ENCODE measurements around the gene SEMA6A.
A peak's percentile ranks its signal among the peaks of the same experiment; 100 is the strongest.

SEMA6A gene

DNA sequence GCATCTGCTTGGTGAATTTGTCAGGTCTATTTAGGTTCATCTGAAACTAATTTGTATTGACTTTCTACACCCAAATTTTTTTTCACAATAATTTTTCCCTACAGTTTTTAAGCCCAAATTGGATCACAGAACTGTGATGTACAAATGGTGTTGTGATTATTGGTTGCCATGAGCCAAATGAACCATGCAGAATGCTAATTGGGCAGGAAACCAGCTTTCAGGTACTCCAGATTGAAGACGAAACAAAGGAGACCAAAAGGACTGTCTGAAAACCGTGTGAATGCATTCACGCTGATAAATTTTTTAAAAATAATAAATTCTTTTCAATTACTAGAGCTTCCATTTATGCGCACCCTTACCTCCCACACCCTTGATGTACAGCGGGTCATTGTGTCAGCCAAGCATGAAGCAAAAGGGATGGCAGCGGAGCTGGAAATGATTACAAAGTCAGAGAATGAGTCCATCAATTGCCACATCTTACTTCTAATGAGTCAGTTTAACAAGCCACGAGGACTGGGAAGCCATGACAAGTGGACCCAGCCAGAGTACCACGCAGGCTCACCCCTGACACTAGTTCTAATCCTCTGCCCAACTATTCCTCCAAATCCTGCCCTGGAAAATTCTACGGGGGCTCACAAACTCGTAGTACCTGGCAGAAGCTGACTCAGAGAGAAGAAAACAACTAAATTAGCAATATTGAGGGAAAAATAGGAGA is 66.5 kb downstream of the SEMA6A start:
- Mint-ChIP-seq H3K36me3 (ENCODE audit: low read depth) (peaks cover 20% of the 10 kb centered on the region), H3K9me3 (no peaks in the 10 kb centered on the region), H3K27ac (peak overlapping the region; percentile 58 to 78 (median 77)), H3K4me1 (peaks cover 86% of the 10 kb centered on the region), H3K4me3 (peak overlapping the region in 1 of 3 experiments; percentile 37), H3K27me3 (ENCODE audit: low read depth) (no peaks in the 10 kb centered on the region)
- TF ChIP-seq, protein P1, sequence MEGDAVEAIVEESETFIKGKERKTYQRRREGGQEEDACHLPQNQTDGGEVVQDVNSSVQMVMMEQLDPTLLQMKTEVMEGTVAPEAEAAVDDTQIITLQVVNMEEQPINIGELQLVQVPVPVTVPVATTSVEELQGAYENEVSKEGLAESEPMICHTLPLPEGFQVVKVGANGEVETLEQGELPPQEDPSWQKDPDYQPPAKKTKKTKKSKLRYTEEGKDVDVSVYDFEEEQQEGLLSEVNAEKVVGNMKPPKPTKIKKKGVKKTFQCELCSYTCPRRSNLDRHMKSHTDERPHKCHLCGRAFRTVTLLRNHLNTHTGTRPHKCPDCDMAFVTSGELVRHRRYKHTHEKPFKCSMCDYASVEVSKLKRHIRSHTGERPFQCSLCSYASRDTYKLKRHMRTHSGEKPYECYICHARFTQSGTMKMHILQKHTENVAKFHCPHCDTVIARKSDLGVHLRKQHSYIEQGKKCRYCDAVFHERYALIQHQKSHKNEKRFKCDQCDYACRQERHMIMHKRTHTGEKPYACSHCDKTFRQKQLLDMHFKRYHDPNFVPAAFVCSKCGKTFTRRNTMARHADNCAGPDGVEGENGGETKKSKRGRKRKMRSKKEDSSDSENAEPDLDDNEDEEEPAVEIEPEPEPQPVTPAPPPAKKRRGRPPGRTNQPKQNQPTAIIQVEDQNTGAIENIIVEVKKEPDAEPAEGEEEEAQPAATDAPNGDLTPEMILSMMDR (IDR thresholded peaks at IDR 0.05; ENCODE audit: unreplicated experiment in 3 of 3): no peak

- Mint-ChIP-seq H3K4me3 (peak overlapping the region in 2 of 3 experiments; percentile 33 to 66), H3K27me3 (ENCODE audit: low read depth) (no peaks in the 10 kb centered on the region), H3K27ac (peak overlapping the region; percentile 58 to 78 (median 77)), H3K9me3 (no peaks in the 10 kb centered on the region), H3K36me3 (ENCODE audit: low read depth) (peaks cover 30% of the 10 kb centered on the region), H3K4me1 (peaks cover 96% of the 10 kb centered on the region)
- TF ChIP-seq, protein P1 (IDR thresholded peaks at IDR 0.05; ENCODE audit: unreplicated experiment in 3 of 3): no peak
These were observed 67.5 kb downstream of the SEMA6A start for GRCh38 chr5:116507051-116507537.

DNA sequence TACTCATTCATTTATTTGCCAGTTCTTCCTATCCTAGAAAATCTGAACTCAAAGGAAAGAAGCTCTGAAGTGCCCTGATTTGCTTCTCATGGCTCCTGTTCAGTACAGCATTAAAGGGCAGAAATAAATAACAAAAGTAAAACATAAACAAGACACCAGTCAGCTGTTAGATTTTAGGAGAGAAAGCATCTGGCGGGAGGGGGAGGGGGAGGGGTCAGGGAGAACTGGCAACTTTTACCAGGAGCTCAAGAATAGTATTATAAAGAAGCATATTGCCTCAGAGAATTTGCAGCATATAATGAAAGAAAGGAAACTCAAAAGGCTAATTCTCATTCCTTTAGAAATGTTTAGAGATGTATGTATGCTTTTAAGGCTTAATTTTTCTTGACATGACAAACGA is 68.1 kb downstream of the SEMA6A start:
- peak overlapping the region; percentile 58 to 78 (median 77) for H3K27ac Mint-ChIP-seq
- peaks cover 94% of the 10 kb centered on the region for H3K4me1 Mint-ChIP-seq
- H3K36me3 Mint-ChIP-seq (ENCODE audit: low read depth): peaks cover 36% of the 10 kb centered on the region
- H3K27me3 Mint-ChIP-seq (ENCODE audit: low read depth): no peaks in the 10 kb centered on the region
- TF ChIP-seq, protein P1 (IDR thresholded peaks at IDR 0.05; ENCODE audit: unreplicated experiment in 3 of 3): no peak
- peak overlapping the region in 2 of 3 experiments; percentile 33 to 66 for H3K4me3 Mint-ChIP-seq
- H3K9me3 Mint-ChIP-seq: no peaks in the 10 kb centered on the region

GRCh38 chr5:116504593-116505166 is 69.9 kb downstream of the SEMA6A start:
- Mint-ChIP-seq H3K36me3 (ENCODE audit: low read depth) (peaks cover 54% of the 10 kb centered on the region), H3K4me3 (peak overlapping the region in 2 of 3 experiments; percentile 7 to 55), H3K27ac (peak overlapping the region; percentile 77 to 87 (median 83)), H3K27me3 (ENCODE audit: low read depth) (no peaks in the 10 kb centered on the region), H3K4me1 (peaks cover 86% of the 10 kb centered on the region), H3K9me3 (no peaks in the 10 kb centered on the region)
- TF ChIP-seq, protein P1 (IDR thresholded peaks at IDR 0.05; ENCODE audit: unreplicated experiment in 3 of 3): no peak

- H3K36me3 Mint-ChIP-seq (ENCODE audit: low read depth): peaks cover 61% of the 10 kb centered on the region
- peaks cover 83% of the 10 kb centered on the region for H3K4me1 Mint-ChIP-seq
- H3K9me3 Mint-ChIP-seq: no peaks in the 10 kb centered on the region
- H3K27ac Mint-ChIP-seq: peak overlapping the region; percentile 68 to 91 (median 77)
- H3K4me3 Mint-ChIP-seq: peak overlapping the region in 2 of 3 experiments; percentile 30 to 44
- TF ChIP-seq, protein P1 (IDR thresholded peaks at IDR 0.05; ENCODE audit: unreplicated experiment in 3 of 3): no peak
- no peaks in the 10 kb centered on the region for H3K27me3 Mint-ChIP-seq (ENCODE audit: low read depth)
These were observed 72.0 kb downstream of the SEMA6A start for GRCh38 chr5:116502616-116503015.
